ENCODE measurements around the gene UBE2N.
"Not testable (repeated sequence)": the region's sequence is repeated elsewhere in the genome, so short reads cannot be mapped to it uniquely, and the experiment has no call there.

UBE2N gene

GRCh38 chr12:93411060-93411459 lies 30.7 kb downstream of the UBE2N start:
- H2BK120ac ChIP-seq (ENCODE audit: low read depth, low read length); H3K18ac ChIP-seq (ENCODE audit: low read length); H3K4me2 ChIP-seq (ENCODE audit: insufficient read depth, low read length, poor library complexity, severe bottlenecking); DNase-seq (ENCODE audit: low spot score); H3K27ac ChIP-seq (replicated peaks; ENCODE audit: low read length); H2AK5ac ChIP-seq (ENCODE audit: low read depth, low read length); H4K8ac ChIP-seq (ENCODE audit: low read depth, low read length); H3K4ac ChIP-seq (ENCODE audit: low read length); H3K4me1 ChIP-seq (ENCODE audit: control insufficient read depth in 2 of 2, insufficient read depth in 1 of 2, low read depth in 1 of 2, low read length in 2 of 2); H4K91ac ChIP-seq (ENCODE audit: low read depth, low read length, poor library complexity); H3K9me3 ChIP-seq (replicated peaks in 1 of 2; ENCODE audit: control insufficient read depth in 2 of 2, insufficient read depth in 1 of 2, low read depth in 1 of 2, low read length in 2 of 2); H2AFZ ChIP-seq (ENCODE audit: low read length); H3K9ac ChIP-seq (ENCODE audit: low read depth, low read length, poor library complexity); H3K4me3 ChIP-seq (ENCODE audit: low read length in 2 of 2); H2BK12ac ChIP-seq (ENCODE audit: low read length); H3K79me1 ChIP-seq (ENCODE audit: low read depth, low read length); H3K23ac ChIP-seq (ENCODE audit: low read depth, low read length, poor library complexity); H3K14ac ChIP-seq (ENCODE audit: low read length); H3K27me3 ChIP-seq (ENCODE audit: control insufficient read depth in 3 of 3, insufficient read depth in 3 of 3, low read depth in 1 of 3, low read length in 3 of 3); H2BK15ac ChIP-seq (ENCODE audit: low read length); H2BK5ac ChIP-seq (ENCODE audit: low read length): not testable (repeated sequence)
- no CpG with 5 or more reads among the region's 6 CpGs for WGBS, 2 donors (ENCODE audit: extremely low coverage in 2 of 2, insufficient read length in 2 of 2, insufficient replicate concordance in 1 of 2)
- peaks cover 0 to 62% of the 10 kb centered on the region in 2 donors for H3K36me3 ChIP-seq (replicated peaks in 1 of 2; ENCODE audit: control insufficient read depth in 2 of 2, insufficient read depth in 2 of 2, low read length in 2 of 2)

GRCh38 chr12:93409343-93410187 lies 32.2 kb downstream of the UBE2N start:
- not testable (repeated sequence) for H2AFZ ChIP-seq (ENCODE audit: low read length); H3K23ac ChIP-seq (ENCODE audit: low read depth, low read length, poor library complexity); H4K8ac ChIP-seq (ENCODE audit: low read depth, low read length); H2BK15ac ChIP-seq (ENCODE audit: low read length); H3K79me1 ChIP-seq (ENCODE audit: low read depth, low read length); H2AK5ac ChIP-seq (ENCODE audit: low read depth, low read length); H3K4ac ChIP-seq (ENCODE audit: low read length); H3K9ac ChIP-seq (ENCODE audit: low read depth, low read length, poor library complexity); H3K4me2 ChIP-seq (ENCODE audit: insufficient read depth, low read length, poor library complexity, severe bottlenecking); H2BK120ac ChIP-seq (ENCODE audit: low read depth, low read length); H3K9me3 ChIP-seq (replicated peaks in 1 of 2; ENCODE audit: control insufficient read depth in 2 of 2, insufficient read depth in 1 of 2, low read depth in 1 of 2, low read length in 2 of 2); H3K27me3 ChIP-seq (ENCODE audit: control insufficient read depth in 3 of 3, insufficient read depth in 3 of 3, low read depth in 1 of 3, low read length in 3 of 3); H3K27ac ChIP-seq (replicated peaks; ENCODE audit: low read length); H3K14ac ChIP-seq (ENCODE audit: low read length); H3K18ac ChIP-seq (ENCODE audit: low read length); H4K91ac ChIP-seq (ENCODE audit: low read depth, low read length, poor library complexity); DNase-seq (ENCODE audit: low spot score); H2BK5ac ChIP-seq (ENCODE audit: low read length); H3K4me1 ChIP-seq (ENCODE audit: control insufficient read depth in 2 of 2, insufficient read depth in 1 of 2, low read depth in 1 of 2, low read length in 2 of 2); H3K4me3 ChIP-seq (ENCODE audit: low read length in 2 of 2); H2BK12ac ChIP-seq (ENCODE audit: low read length)
- H3K36me3 ChIP-seq (replicated peaks in 1 of 2; ENCODE audit: control insufficient read depth in 2 of 2, insufficient read depth in 2 of 2, low read length in 2 of 2): peaks cover 0 to 75% of the 10 kb centered on the region in 2 donors
- no CpG with 5 or more reads among the region's 4 CpGs for WGBS, 2 donors (ENCODE audit: extremely low coverage in 2 of 2, insufficient read length in 2 of 2, insufficient replicate concordance in 1 of 2)

GRCh38 chr12:93408813-93409212 lies 32.9 kb downstream of the UBE2N start:
- no peak overlapping the region for H3K4ac ChIP-seq (ENCODE audit: low read length)
- no peaks in the 10 kb centered on the region for H3K27me3 ChIP-seq (ENCODE audit: control insufficient read depth in 3 of 3, insufficient read depth in 3 of 3, low read depth in 1 of 3, low read length in 3 of 3)
- no peak overlapping the region for H4K91ac ChIP-seq (ENCODE audit: low read depth, low read length, poor library complexity)
- no peak overlapping the region for H2BK120ac ChIP-seq (ENCODE audit: low read depth, low read length)
- H4K8ac ChIP-seq (ENCODE audit: low read depth, low read length): no peak overlapping the region
- H3K18ac ChIP-seq (ENCODE audit: low read length): no peak overlapping the region
- H3K36me3 ChIP-seq (replicated peaks in 1 of 2; ENCODE audit: control insufficient read depth in 2 of 2, insufficient read depth in 2 of 2, low read length in 2 of 2): peaks cover 0 to 79% of the 10 kb centered on the region in 2 donors
- no peak for DNase-seq (ENCODE audit: low spot score)
- H3K4me2 ChIP-seq (ENCODE audit: insufficient read depth, low read length, poor library complexity, severe bottlenecking): no peak overlapping the region
- no peak overlapping the region for H3K9ac ChIP-seq (ENCODE audit: low read depth, low read length, poor library complexity)
- no peak overlapping the region for H3K27ac ChIP-seq (replicated peaks; ENCODE audit: low read length)
- H3K14ac ChIP-seq (ENCODE audit: low read length): no peak overlapping the region
- no peak overlapping the region for H3K4me3 ChIP-seq (ENCODE audit: low read length in 2 of 2)
- H2BK15ac ChIP-seq (ENCODE audit: low read length): no peak overlapping the region
- H2AFZ ChIP-seq (ENCODE audit: low read length): no peak overlapping the region
- no peak overlapping the region for H2AK5ac ChIP-seq (ENCODE audit: low read depth, low read length)
- peaks cover 1% of the 10 kb centered on the region for H3K79me1 ChIP-seq (ENCODE audit: low read depth, low read length)
- H2BK5ac ChIP-seq (ENCODE audit: low read length): no peak overlapping the region
- H3K4me1 ChIP-seq (ENCODE audit: control insufficient read depth in 2 of 2, insufficient read depth in 1 of 2, low read depth in 1 of 2, low read length in 2 of 2): peaks cover 0 to 2% of the 10 kb centered on the region in 2 donors
- no peak overlapping the region for H2BK12ac ChIP-seq (ENCODE audit: low read length)
- no peak overlapping the region for H3K23ac ChIP-seq (ENCODE audit: low read depth, low read length, poor library complexity)
- peaks cover 0 to 2% of the 10 kb centered on the region in 2 donors for H3K9me3 ChIP-seq (replicated peaks in 1 of 2; ENCODE audit: control insufficient read depth in 2 of 2, insufficient read depth in 1 of 2, low read depth in 1 of 2, low read length in 2 of 2)

- WGBS, 2 donors (ENCODE audit: extremely low coverage in 2 of 2, insufficient read length in 2 of 2, insufficient replicate concordance in 1 of 2): no CpG with 5 or more reads among the region's 2 CpGs
- Histone ChIP-seq H3K4me2 (ENCODE audit: insufficient read depth, low read length, poor library complexity, severe bottlenecking) (no peak overlapping the region), H3K4ac (ENCODE audit: low read length) (no peak overlapping the region), H3K27ac (replicated peaks; ENCODE audit: low read length) (no peak overlapping the region), H2AFZ (ENCODE audit: low read length) (no peak overlapping the region), H3K23ac (ENCODE audit: low read depth, low read length, poor library complexity) (no peak overlapping the region), H3K18ac (ENCODE audit: low read length) (no peak overlapping the region), H4K91ac (ENCODE audit: low read depth, low read length, poor library complexity) (no peak overlapping the region), H3K4me1 (ENCODE audit: control insufficient read depth in 2 of 2, insufficient read depth in 1 of 2, low read depth in 1 of 2, low read length in 2 of 2) (no peaks in the 10 kb centered on the region), H2AK5ac (ENCODE audit: low read depth, low read length) (no peak overlapping the region), H3K14ac (ENCODE audit: low read length) (no peak overlapping the region), H3K36me3 (replicated peaks in 1 of 2; ENCODE audit: control insufficient read depth in 2 of 2, insufficient read depth in 2 of 2, low read length in 2 of 2) (peaks cover 0 to 84% of the 10 kb centered on the region in 2 donors), H2BK12ac (ENCODE audit: low read length) (no peak overlapping the region), H2BK120ac (ENCODE audit: low read depth, low read length) (no peak overlapping the region), H3K9ac (ENCODE audit: low read depth, low read length, poor library complexity) (no peak overlapping the region), H3K27me3 (ENCODE audit: control insufficient read depth in 3 of 3, insufficient read depth in 3 of 3, low read depth in 1 of 3, low read length in 3 of 3) (no peaks in the 10 kb centered on the region), H3K4me3 (ENCODE audit: low read length in 2 of 2) (no peak overlapping the region), H3K79me1 (ENCODE audit: low read depth, low read length) (no peaks in the 10 kb centered on the region), H2BK5ac (ENCODE audit: low read length) (no peak overlapping the region), H4K8ac (ENCODE audit: low read depth, low read length) (no peak overlapping the region), H2BK15ac (ENCODE audit: low read length) (no peak overlapping the region), H3K9me3 (replicated peaks in 1 of 2; ENCODE audit: control insufficient read depth in 2 of 2, insufficient read depth in 1 of 2, low read depth in 1 of 2, low read length in 2 of 2) (peaks cover 0 to 2% of the 10 kb centered on the region in 2 donors)
- no peak for DNase-seq (ENCODE audit: low spot score)
These were observed 33.8 kb downstream of the UBE2N start for GRCh38 chr12:93407963-93408283.

All from neuronal stem cell (in vitro differentiated cells).